ENCODE data around the gene FAM171A1. TPM values are rescaled to one million over a fixed set of nuclear protein-coding genes. Genes with fewer than 3 reads are reported as not detected.

The FAM171A1 gene
- total RNA-seq, 1 experiment from 2014 or later = 19.2 TPM

DNA sequence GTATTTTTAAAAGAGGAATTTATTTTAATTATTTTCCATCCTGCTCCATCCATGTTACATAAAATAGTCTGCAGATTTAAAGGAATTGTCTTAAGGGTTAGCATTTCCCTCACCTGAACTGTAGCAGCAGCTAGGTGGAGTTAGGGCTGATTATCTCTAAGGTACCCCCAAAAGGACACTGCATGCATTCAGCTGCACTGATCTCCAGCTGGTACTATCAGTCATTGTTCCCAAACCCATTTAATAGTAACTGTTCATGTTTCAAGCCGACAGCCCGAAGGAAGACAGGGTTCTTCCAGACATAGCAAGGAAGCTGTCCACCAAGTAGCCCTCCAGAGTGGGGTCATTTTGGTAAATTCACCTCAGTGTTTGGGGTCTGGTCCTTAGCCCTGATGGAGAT lies 48.7 kb downstream of the FAM171A1 start:
- ATAC-seq (no peak), DNase-seq (ENCODE audit: low read depth, low spot score) (no peak)
- Histone ChIP-seq H3K4me3 (ENCODE audit: low read depth in 2 of 2, low read length in 2 of 2) (no peak overlapping the region), H3K9me3 (ENCODE audit: control insufficient read depth, insufficient read depth, low read depth, low read length) (no peaks in the 10 kb centered on the region), H3K27me3 (ENCODE audit: control insufficient read depth, insufficient read depth, low read length) (no peaks in the 10 kb centered on the region), H3K27ac (ENCODE audit: low read length) (no peak overlapping the region), H3K4me1 (ENCODE audit: control insufficient read depth, insufficient read depth, low read length) (no peaks in the 10 kb centered on the region), H3K36me3 (ENCODE audit: control insufficient read depth, insufficient read depth, low read length) (no peaks in the 10 kb centered on the region)
- no TSS peak for BruUV-seq (replicated peaks)
- in situ Hi-C loops (cut with HindIII; ENCODE audit: low pct_unique_long_range_greater_than_20kb, low sequenced_read_pairs) = no loop called here
- CTCF ChIA-PET = no interaction called here
- POLR2A ChIA-PET = no interaction called here
- no peak for TF ChIP-seq CTCF (IDR thresholded peaks at IDR 0.05)
- no peak for TF ChIP-seq SIN3A (IDR thresholded peaks at IDR 0.05; ENCODE audit: borderline replicate concordance, insufficient read depth, low read depth, low read length)
- no peak for TF ChIP-seq REST (IDR thresholded peaks at IDR 0.05; ENCODE audit: insufficient read depth in 1 of 2, low read depth in 2 of 2, low read length in 1 of 2)
- no peak for TF ChIP-seq TCF7L2 (IDR thresholded peaks at IDR 0.05; ENCODE audit: low read depth, low read length)
- intact Hi-C loops (cut with micrococcal nuclease; ENCODE audit: unreplicated experiment) = no loop called here

- in situ Hi-C loops (cut with HindIII; ENCODE audit: low pct_unique_long_range_greater_than_20kb, low sequenced_read_pairs) (no loop called here), intact Hi-C loops (cut with micrococcal nuclease; ENCODE audit: unreplicated experiment) (no loop called here)
- ATAC-seq = no peak
- DNase-seq (ENCODE audit: low read depth, low spot score) = no peak
- POLR2A ChIA-PET = no interaction called here
- BruUV-seq (replicated peaks) = no TSS peak
- Histone ChIP-seq H3K9me3 (ENCODE audit: control insufficient read depth, insufficient read depth, low read depth, low read length) (no peaks in the 10 kb centered on the region), H3K4me1 (ENCODE audit: control insufficient read depth, insufficient read depth, low read length) (no peaks in the 10 kb centered on the region), H3K36me3 (ENCODE audit: control insufficient read depth, insufficient read depth, low read length) (no peaks in the 10 kb centered on the region), H3K4me3 (ENCODE audit: low read depth in 2 of 2, low read length in 2 of 2) (no peak overlapping the region), H3K27me3 (ENCODE audit: control insufficient read depth, insufficient read depth, low read length) (no peaks in the 10 kb centered on the region), H3K27ac (ENCODE audit: low read length) (no peak overlapping the region)
- no peak for TF ChIP-seq POLR2AphosphoS5 (IDR thresholded peaks at IDR 0.05; ENCODE audit: low read depth, low read length)
- CTCF ChIA-PET = interaction anchor here (0.6 kb wide), 1 partner anchor 31 kb away, joined by 4 read pairs; no protein-coding TSS in a partner anchor
Measured at GRCh38 chr10:15321431-15322341, 49.4 kb downstream of the FAM171A1 start.

DNA sequence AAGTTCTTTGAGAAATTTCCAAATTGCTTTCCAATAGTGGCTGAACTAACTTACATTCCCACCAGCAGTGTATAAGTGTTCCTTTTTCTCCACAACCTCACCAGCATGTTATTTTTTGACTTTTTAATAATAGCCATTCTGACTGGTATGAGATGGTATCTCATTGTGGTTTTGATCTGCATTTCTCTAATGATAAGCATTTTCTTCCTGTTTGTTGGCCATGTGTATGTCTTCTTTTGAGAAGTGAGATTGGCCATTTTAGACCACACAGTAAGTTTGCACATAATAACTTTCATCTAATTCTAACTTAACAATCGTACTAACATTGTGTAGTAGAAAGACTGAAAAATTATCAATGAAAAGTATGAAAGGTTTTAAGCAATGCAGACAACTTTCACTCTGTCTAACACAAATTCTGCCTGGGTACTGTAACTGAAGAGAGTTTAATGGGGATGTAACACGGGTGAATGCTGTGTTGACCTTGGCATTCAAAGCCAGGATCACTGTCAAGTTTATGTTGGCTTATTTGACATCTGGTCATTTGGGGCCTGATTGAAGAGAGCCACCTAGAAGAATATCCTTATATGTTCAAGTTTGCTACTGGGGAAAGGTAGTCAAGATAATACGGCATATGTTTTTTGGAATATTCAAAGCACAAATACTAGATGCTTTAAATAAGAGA lies 50.4 kb downstream of the FAM171A1 start:
- no peaks in the 10 kb centered on the region for H3K9me3 ChIP-seq (ENCODE audit: control insufficient read depth, insufficient read depth, low read depth, low read length)
- ChIA-PET POLR2A (no interaction called here), CTCF (no interaction called here)
- no peak overlapping the region for H3K4me3 ChIP-seq (ENCODE audit: low read depth in 2 of 2, low read length in 2 of 2)
- no peaks in the 10 kb centered on the region for H3K4me1 ChIP-seq (ENCODE audit: control insufficient read depth, insufficient read depth, low read length)
- intact Hi-C loops (cut with micrococcal nuclease; ENCODE audit: unreplicated experiment) (no loop called here), in situ Hi-C loops (cut with HindIII; ENCODE audit: low pct_unique_long_range_greater_than_20kb, low sequenced_read_pairs) (no loop called here)
- no TSS peak for BruUV-seq (replicated peaks)
- ATAC-seq = no peak
- H3K36me3 ChIP-seq (ENCODE audit: control insufficient read depth, insufficient read depth, low read length) = no peaks in the 10 kb centered on the region
- TF ChIP-seq REST (IDR thresholded peaks at IDR 0.05; ENCODE audit: insufficient read depth in 1 of 2, low read depth in 2 of 2, low read length in 1 of 2) = no peak
- TF ChIP-seq POLR2AphosphoS5 (IDR thresholded peaks at IDR 0.05; ENCODE audit: low read depth, low read length) = no peak
- TF ChIP-seq SIN3A (IDR thresholded peaks at IDR 0.05; ENCODE audit: borderline replicate concordance, insufficient read depth, low read depth, low read length) = no peak
- TF ChIP-seq TCF7L2 (IDR thresholded peaks at IDR 0.05; ENCODE audit: low read depth, low read length) = no peak
- TF ChIP-seq CTCF (IDR thresholded peaks at IDR 0.05) = no peak
- no peak for DNase-seq (ENCODE audit: low read depth, low spot score)
- no peak overlapping the region for H3K27ac ChIP-seq (ENCODE audit: low read length)
- no peaks in the 10 kb centered on the region for H3K27me3 ChIP-seq (ENCODE audit: control insufficient read depth, insufficient read depth, low read length)
